ENCODE results near the gene CYFIP2.

CYFIP2 gene

DNA sequence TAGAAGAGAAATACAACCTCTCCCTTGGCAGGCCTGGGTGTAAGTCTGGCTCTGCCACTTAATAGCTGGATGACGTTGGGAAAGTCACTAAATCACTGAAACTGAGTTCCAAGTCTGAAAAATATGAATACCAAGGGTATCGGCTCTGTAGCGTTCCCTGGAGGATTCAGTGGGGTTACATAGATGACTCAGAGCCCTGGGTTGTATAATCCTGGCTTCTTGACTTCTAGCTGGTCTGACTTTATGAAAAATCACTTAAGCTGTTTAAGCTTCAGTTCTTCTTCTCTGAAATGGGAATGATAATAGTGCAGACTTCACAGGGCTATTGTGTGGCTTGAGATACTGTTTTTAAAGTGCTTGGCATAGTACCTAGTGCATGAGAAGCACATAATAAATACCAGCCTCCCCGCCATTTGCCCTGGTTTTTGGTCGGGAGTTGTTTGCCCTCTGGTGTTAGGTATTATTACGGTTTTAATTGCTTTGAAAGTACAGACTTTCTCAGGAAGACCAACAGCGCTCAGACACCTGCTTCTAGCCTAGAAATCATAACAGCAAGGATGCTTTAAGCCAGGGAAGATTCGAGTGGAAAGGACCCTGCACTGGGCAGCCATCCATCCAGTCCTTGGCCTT, 43.0 kb downstream of the CYFIP2 start:
- no peaks in the 10 kb centered on the region for H3K27me3 ChIP-seq (ENCODE audit: insufficient read depth, poor library complexity, severe bottlenecking)
- no peak for DNase-seq (ENCODE audit: low read depth in 1 of 2, low spot score in 1 of 2)
- no peak overlapping the region for H3K4me3 ChIP-seq (replicated peaks; ENCODE audit: insufficient read depth, low read length)
- TF ChIP-seq GABPA (IDR thresholded peaks at IDR 0.05; ENCODE audit: low read depth) = no peak
- TF ChIP-seq SPI1 (IDR thresholded peaks at IDR 0.05; ENCODE audit: borderline replicate concordance, low read depth) = no peak
- no peak for TF ChIP-seq POLR2AphosphoS5 (IDR thresholded peaks at IDR 0.05; ENCODE audit: low read depth)
- TF ChIP-seq, protein P1, sequence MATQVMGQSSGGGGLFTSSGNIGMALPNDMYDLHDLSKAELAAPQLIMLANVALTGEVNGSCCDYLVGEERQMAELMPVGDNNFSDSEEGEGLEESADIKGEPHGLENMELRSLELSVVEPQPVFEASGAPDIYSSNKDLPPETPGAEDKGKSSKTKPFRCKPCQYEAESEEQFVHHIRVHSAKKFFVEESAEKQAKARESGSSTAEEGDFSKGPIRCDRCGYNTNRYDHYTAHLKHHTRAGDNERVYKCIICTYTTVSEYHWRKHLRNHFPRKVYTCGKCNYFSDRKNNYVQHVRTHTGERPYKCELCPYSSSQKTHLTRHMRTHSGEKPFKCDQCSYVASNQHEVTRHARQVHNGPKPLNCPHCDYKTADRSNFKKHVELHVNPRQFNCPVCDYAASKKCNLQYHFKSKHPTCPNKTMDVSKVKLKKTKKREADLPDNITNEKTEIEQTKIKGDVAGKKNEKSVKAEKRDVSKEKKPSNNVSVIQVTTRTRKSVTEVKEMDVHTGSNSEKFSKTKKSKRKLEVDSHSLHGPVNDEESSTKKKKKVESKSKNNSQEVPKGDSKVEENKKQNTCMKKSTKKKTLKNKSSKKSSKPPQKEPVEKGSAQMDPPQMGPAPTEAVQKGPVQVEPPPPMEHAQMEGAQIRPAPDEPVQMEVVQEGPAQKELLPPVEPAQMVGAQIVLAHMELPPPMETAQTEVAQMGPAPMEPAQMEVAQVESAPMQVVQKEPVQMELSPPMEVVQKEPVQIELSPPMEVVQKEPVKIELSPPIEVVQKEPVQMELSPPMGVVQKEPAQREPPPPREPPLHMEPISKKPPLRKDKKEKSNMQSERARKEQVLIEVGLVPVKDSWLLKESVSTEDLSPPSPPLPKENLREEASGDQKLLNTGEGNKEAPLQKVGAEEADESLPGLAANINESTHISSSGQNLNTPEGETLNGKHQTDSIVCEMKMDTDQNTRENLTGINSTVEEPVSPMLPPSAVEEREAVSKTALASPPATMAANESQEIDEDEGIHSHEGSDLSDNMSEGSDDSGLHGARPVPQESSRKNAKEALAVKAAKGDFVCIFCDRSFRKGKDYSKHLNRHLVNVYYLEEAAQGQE (IDR thresholded peaks at IDR 0.05; ENCODE audit: insufficient replicate concordance, low read depth) = no peak
- TF ChIP-seq, protein P2, sequence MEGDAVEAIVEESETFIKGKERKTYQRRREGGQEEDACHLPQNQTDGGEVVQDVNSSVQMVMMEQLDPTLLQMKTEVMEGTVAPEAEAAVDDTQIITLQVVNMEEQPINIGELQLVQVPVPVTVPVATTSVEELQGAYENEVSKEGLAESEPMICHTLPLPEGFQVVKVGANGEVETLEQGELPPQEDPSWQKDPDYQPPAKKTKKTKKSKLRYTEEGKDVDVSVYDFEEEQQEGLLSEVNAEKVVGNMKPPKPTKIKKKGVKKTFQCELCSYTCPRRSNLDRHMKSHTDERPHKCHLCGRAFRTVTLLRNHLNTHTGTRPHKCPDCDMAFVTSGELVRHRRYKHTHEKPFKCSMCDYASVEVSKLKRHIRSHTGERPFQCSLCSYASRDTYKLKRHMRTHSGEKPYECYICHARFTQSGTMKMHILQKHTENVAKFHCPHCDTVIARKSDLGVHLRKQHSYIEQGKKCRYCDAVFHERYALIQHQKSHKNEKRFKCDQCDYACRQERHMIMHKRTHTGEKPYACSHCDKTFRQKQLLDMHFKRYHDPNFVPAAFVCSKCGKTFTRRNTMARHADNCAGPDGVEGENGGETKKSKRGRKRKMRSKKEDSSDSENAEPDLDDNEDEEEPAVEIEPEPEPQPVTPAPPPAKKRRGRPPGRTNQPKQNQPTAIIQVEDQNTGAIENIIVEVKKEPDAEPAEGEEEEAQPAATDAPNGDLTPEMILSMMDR (IDR thresholded peaks at IDR 0.05; ENCODE audit: insufficient read depth, low read length) = no peak
- no peak overlapping the region for H3K27ac ChIP-seq (replicated peaks)

DNA sequence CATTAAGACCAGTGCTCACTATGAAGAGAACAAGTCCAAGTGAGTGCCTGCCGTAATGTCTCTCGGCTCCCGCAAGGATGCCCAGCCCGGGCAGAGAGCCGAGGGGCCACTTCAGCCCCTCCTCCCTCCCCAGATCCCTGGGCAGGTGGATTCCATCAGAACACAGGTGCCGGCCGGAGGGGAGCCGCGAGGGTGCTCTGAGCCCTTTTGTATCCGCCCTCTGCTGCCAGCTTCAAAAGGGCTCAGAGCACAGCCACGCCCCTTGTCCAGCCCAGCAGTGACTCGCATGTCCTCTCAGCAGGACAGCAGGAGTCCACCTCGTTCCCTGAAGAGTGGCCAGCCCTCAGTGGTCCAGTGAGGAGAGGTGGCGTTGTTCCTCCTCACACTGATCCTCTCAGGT, 43.9 kb downstream of the CYFIP2 start:
- TF ChIP-seq, protein P1 (IDR thresholded peaks at IDR 0.05; ENCODE audit: insufficient replicate concordance, low read depth) = no peak
- Histone ChIP-seq H3K27me3 (ENCODE audit: insufficient read depth, poor library complexity, severe bottlenecking) (no peaks in the 10 kb centered on the region), H3K4me3 (replicated peaks; ENCODE audit: insufficient read depth, low read length) (no peak overlapping the region), H3K27ac (replicated peaks) (no peak overlapping the region)
- no peak for DNase-seq (ENCODE audit: low read depth in 1 of 2, low spot score in 1 of 2)

DNA sequence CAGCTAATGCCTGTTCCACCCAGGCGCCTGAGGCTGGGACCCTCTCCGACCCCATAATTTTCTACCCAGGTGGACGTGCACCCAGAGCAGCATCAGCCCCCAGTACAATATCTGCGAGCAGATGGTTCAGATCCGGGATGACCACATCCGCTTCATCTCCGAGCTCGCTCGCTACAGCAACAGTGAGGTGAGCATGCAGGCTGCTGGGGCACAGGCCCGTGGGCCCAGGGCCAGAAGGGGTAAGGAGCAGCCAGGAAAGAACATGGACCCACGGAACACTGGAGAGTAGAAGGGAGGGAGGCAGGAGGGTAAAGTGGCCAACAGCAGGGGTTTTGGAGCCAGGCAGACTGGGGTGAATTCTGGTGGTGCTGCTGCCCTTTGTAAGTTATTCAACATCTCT, 45.7 kb downstream of the CYFIP2 start:
- Histone ChIP-seq H3K27me3 (ENCODE audit: insufficient read depth, poor library complexity, severe bottlenecking) (no peaks in the 10 kb centered on the region), H3K27ac (replicated peaks) (no peak overlapping the region), H3K4me3 (replicated peaks; ENCODE audit: insufficient read depth, low read length) (no peak overlapping the region)
- TF ChIP-seq SPI1 (IDR thresholded peaks at IDR 0.05; ENCODE audit: borderline replicate concordance, low read depth) = no peak
- no peak for DNase-seq (ENCODE audit: low read depth in 1 of 2, low spot score in 1 of 2)

DNA sequence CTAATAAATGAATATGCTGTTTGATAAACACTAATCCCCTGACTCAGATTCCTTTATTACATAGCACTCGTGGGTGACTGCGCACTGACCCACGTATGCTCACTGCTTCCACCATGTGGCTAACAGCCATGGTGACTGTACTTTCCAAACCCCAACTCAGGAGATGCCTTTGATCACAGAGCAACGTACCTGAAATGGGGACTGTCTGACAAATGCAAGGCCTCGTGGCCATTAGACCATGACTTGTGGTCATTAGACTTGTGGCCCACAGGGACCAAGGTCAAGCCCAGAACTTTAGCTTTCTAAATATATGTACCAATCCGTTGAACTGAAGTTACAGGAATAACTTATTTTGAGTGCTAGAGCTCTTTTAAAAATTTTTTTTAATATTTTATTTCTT, 46.6 kb downstream of the CYFIP2 start:
- peak; percentile 8 to 45 for DNase-seq (ENCODE audit: low read depth in 1 of 2, low spot score in 1 of 2)
- Histone ChIP-seq H3K27ac (replicated peaks) (no peak overlapping the region), H3K27me3 (ENCODE audit: insufficient read depth, poor library complexity, severe bottlenecking) (no peaks in the 10 kb centered on the region), H3K4me3 (replicated peaks; ENCODE audit: insufficient read depth, low read length) (no peak overlapping the region)
- TF ChIP-seq SPI1 (IDR thresholded peaks at IDR 0.05; ENCODE audit: borderline replicate concordance, low read depth) = no peak
- TF ChIP-seq, protein P1 (IDR thresholded peaks at IDR 0.05; ENCODE audit: insufficient replicate concordance, low read depth) = no peak
- TF ChIP-seq, protein P2 (IDR thresholded peaks at IDR 0.05; ENCODE audit: insufficient read depth, low read length) = peak; percentile 61
- TF ChIP-seq GABPA (IDR thresholded peaks at IDR 0.05; ENCODE audit: low read depth) = no peak
- no peak for TF ChIP-seq POLR2AphosphoS5 (IDR thresholded peaks at IDR 0.05; ENCODE audit: low read depth)

Data from HL-60 (cell line).